Liver (tissue), 3 donors: Measurements from ENCODE around the gene TRIO.

Experiments
- HNF4G ChIP-seq: IDR thresholded peaks from 2 replicates; pipeline ENCODE4 v1.6.1; 2016; ENCODE audit warnings: antibody characterized with exemption
- JUND ChIP-seq, 2 donors: IDR thresholded peaks; 2 replicates each; pipeline ENCODE4 v1.6.1; 2016; ENCODE audit warnings: antibody characterized with exemption in 2 of 2
- RAD21 ChIP-seq, 2 donors: IDR thresholded peaks; 2 replicates each; pipeline ENCODE4 v1.6.1; 2016; ENCODE audit warnings: antibody characterized with exemption in 2 of 2, mild to moderate bottlenecking in 2 of 2
- TAF1 ChIP-seq: conservative IDR thresholded peaks from 2 replicates; pipeline ENCODE4 v1.6.1; 2016; ENCODE audit warnings: antibody characterized with exemption, mild to moderate bottlenecking
- TF ChIP-seq, protein P1 (sequence below): IDR thresholded peaks from 2 replicates; pipeline ENCODE4 v1.6.1; 2016; ENCODE audit warnings: antibody characterized with exemption
- TF ChIP-seq, protein P2 (sequence below): fragments of 150-350 bp; IDR thresholded peaks from 2 replicates; pipeline ENCODE4 v1.5.1; 2017; ENCODE audit warnings: improper control_type of control experiment, low read depth, low read length; ENCODE audit not compliant: missing input control
- TF ChIP-seq, protein P3 (sequence below): IDR thresholded peaks from 2 replicates; pipeline ENCODE4 v1.6.1; 2016; ENCODE audit warnings: antibody characterized with exemption
- TF ChIP-seq, protein P4 (sequence below): IDR thresholded peaks from 2 replicates; pipeline ENCODE4 v1.6.1; 2016; ENCODE audit warnings: antibody characterized with exemption, mild to moderate bottlenecking
- TF ChIP-seq, protein P5 (sequence below): IDR thresholded peaks from 2 replicates; pipeline ENCODE4 v1.6.1; 2016; ENCODE audit warnings: antibody characterized with exemption
- donor health status: healthy.
- donor health status: healthy.

DNA sequence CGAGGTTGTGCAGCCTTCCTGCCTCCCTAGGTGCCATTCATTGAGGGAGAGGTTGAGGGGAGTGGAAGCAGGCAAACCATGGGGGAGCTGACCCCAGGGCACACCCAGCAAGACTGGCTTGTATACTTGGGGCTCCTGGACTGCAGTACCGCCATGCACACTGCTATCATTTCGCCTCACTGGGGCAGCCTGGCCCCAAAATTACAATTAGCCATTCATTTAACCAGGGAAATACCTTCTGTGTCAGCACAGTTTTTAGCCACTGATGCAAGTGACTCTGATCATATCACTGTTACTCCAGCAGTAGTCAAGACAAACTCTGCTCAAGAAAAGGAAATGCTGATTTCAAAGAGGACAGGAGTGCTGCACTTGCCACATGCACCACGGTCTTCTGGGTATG lies 109.7 kb downstream of the TRIO start:
- TF ChIP-seq, protein P1, sequence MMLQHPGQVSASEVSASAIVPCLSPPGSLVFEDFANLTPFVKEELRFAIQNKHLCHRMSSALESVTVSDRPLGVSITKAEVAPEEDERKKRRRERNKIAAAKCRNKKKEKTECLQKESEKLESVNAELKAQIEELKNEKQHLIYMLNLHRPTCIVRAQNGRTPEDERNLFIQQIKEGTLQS, result no peak
- TF ChIP-seq, protein P2, sequence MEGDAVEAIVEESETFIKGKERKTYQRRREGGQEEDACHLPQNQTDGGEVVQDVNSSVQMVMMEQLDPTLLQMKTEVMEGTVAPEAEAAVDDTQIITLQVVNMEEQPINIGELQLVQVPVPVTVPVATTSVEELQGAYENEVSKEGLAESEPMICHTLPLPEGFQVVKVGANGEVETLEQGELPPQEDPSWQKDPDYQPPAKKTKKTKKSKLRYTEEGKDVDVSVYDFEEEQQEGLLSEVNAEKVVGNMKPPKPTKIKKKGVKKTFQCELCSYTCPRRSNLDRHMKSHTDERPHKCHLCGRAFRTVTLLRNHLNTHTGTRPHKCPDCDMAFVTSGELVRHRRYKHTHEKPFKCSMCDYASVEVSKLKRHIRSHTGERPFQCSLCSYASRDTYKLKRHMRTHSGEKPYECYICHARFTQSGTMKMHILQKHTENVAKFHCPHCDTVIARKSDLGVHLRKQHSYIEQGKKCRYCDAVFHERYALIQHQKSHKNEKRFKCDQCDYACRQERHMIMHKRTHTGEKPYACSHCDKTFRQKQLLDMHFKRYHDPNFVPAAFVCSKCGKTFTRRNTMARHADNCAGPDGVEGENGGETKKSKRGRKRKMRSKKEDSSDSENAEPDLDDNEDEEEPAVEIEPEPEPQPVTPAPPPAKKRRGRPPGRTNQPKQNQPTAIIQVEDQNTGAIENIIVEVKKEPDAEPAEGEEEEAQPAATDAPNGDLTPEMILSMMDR, result no peak
- TF ChIP-seq, protein P3, sequence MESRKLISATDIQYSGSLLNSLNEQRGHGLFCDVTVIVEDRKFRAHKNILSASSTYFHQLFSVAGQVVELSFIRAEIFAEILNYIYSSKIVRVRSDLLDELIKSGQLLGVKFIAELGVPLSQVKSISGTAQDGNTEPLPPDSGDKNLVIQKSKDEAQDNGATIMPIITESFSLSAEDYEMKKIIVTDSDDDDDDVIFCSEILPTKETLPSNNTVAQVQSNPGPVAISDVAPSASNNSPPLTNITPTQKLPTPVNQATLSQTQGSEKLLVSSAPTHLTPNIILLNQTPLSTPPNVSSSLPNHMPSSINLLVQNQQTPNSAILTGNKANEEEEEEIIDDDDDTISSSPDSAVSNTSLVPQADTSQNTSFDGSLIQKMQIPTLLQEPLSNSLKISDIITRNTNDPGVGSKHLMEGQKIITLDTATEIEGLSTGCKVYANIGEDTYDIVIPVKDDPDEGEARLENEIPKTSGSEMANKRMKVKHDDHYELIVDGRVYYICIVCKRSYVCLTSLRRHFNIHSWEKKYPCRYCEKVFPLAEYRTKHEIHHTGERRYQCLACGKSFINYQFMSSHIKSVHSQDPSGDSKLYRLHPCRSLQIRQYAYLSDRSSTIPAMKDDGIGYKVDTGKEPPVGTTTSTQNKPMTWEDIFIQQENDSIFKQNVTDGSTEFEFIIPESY, result no peak
- TF ChIP-seq TAF1 (no peak), JUND (IDR thresholded peaks at IDR 0.05) (no peak), RAD21 (IDR thresholded peaks at IDR 0.05) (no peak), HNF4G (no peak)
- TF ChIP-seq, protein P4, sequence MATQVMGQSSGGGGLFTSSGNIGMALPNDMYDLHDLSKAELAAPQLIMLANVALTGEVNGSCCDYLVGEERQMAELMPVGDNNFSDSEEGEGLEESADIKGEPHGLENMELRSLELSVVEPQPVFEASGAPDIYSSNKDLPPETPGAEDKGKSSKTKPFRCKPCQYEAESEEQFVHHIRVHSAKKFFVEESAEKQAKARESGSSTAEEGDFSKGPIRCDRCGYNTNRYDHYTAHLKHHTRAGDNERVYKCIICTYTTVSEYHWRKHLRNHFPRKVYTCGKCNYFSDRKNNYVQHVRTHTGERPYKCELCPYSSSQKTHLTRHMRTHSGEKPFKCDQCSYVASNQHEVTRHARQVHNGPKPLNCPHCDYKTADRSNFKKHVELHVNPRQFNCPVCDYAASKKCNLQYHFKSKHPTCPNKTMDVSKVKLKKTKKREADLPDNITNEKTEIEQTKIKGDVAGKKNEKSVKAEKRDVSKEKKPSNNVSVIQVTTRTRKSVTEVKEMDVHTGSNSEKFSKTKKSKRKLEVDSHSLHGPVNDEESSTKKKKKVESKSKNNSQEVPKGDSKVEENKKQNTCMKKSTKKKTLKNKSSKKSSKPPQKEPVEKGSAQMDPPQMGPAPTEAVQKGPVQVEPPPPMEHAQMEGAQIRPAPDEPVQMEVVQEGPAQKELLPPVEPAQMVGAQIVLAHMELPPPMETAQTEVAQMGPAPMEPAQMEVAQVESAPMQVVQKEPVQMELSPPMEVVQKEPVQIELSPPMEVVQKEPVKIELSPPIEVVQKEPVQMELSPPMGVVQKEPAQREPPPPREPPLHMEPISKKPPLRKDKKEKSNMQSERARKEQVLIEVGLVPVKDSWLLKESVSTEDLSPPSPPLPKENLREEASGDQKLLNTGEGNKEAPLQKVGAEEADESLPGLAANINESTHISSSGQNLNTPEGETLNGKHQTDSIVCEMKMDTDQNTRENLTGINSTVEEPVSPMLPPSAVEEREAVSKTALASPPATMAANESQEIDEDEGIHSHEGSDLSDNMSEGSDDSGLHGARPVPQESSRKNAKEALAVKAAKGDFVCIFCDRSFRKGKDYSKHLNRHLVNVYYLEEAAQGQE, result no peak
- TF ChIP-seq, protein P5, sequence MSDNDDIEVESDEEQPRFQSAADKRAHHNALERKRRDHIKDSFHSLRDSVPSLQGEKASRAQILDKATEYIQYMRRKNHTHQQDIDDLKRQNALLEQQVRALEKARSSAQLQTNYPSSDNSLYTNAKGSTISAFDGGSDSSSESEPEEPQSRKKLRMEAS, result no peak
